Stimulated activated CD8-positive, alpha-beta memory T cell treated with anti-CD3 and anti-CD28 coated beads, Interleukin-7, amount 100 ng/mL, for 48 hours (primary cell): Measurements from ENCODE around the gene APOLD1.
"Not testable (repeated sequence)": the region's sequence is repeated elsewhere in the genome, so short reads cannot be mapped to it uniquely, and the experiment has no call there.

Experiments used
- DNase-seq, 2 donors: peaks; one replicate each; pipeline ENCODE4 v3.0.0-alpha.2; 2020; ENCODE audit warnings: low read depth in 1 of 2; ENCODE audit errors: extremely low read depth in 1 of 2

APOLD1 gene

GRCh38 chr12:12807517-12807903 lies 22.1 kb downstream of the APOLD1 start:
- DNase-seq = not testable (repeated sequence)

GRCh38 chr12:12807970-12808702 lies 22.7 kb downstream of the APOLD1 start:
- peak in 1 of 2 donors; percentile 14 for DNase-seq

- no peak for DNase-seq
Measured at GRCh38 chr12:12810553-12811021, 25.1 kb downstream of the APOLD1 start.

GRCh38 chr12:12811343-12811742 lies 25.9 kb downstream of the APOLD1 start:
- no peak for DNase-seq

- DNase-seq = no peak
Measured at GRCh38 chr12:12812174-12812573, 26.7 kb downstream of the APOLD1 start.

- no peak for DNase-seq
Measured at GRCh38 chr12:12812618-12813119, 27.2 kb downstream of the APOLD1 start.

GRCh38 chr12:12813120-12814101 lies 28.0 kb downstream of the APOLD1 start, which contains the start of gene DDX47:
Gene DDX47 (plus strand): TSS chr12:12813346. CDS start chr12:12813368, 22 bp downstream.
- DNase-seq = peak; percentile 93 to 95

GRCh38 chr12:12817616-12818015 lies 32.2 kb downstream of the APOLD1 start:
- DNase-seq = no peak

- DNase-seq = no peak
Measured at GRCh38 chr12:12818701-12819100, 33.2 kb downstream of the APOLD1 start.

- DNase-seq = no peak
Measured at GRCh38 chr12:12819221-12819620, 33.8 kb downstream of the APOLD1 start.

- no peak for DNase-seq
Measured at GRCh38 chr12:12819752-12820311, 34.4 kb downstream of the APOLD1 start.

GRCh38 chr12:12820376-12820775 lies 34.9 kb downstream of the APOLD1 start:
- not testable (repeated sequence) for DNase-seq

GRCh38 chr12:12821975-12822374 lies 36.5 kb downstream of the APOLD1 start:
- DNase-seq = no peak

GRCh38 chr12:12822886-12823285 lies 37.4 kb downstream of the APOLD1 start:
- no peak for DNase-seq

- DNase-seq = no peak
Measured at GRCh38 chr12:12823300-12823699, 37.8 kb downstream of the APOLD1 start.

GRCh38 chr12:12823811-12824210 lies 38.4 kb downstream of the APOLD1 start:
- DNase-seq = no peak

- DNase-seq = no peak
Measured at GRCh38 chr12:12835378-12836146, 50.1 kb downstream of the APOLD1 start.

- DNase-seq = no peak
Measured at GRCh38 chr12:12836571-12836970, 51.1 kb downstream of the APOLD1 start.

- peak; percentile 6 to 63 for DNase-seq
Measured at GRCh38 chr12:12837025-12837812, 51.8 kb downstream of the APOLD1 start.

- no peak for DNase-seq
Measured at GRCh38 chr12:12837813-12838153, 52.3 kb downstream of the APOLD1 start.
